RWPE1 (cell line): ENCODE measurements around the gene HES5.

Experiments
- CTCF ChIA-PET: fragments of 350-600 bp; sonication (Branson Sonifier 250); formaldehyde crosslinking; extraction: SDS; loops from one replicate; lab custom pipeline; 2021; lab: Yijun Ruan, JAX
- POLR2A ChIA-PET: fragments of 400-600 bp; formaldehyde crosslinking; extraction: SDS; loops from one replicate; lab custom pipeline; 2020; ENCODE audit warnings: antibody characterized with exemption; ENCODE audit not compliant: low non-redundant PET; lab: Yijun Ruan, JAX
- DNase-seq: peaks from one replicate; pipeline ENCODE4 v3.0.0; 2012; ENCODE audit warnings: low spot score
- H3K27ac ChIP-seq: fragments of 450-650 bp; 2 replicates; pipeline ENCODE4 v1.5.1; 2017
- CTCF ChIP-seq: fragments of 450-650 bp; conservative IDR thresholded peaks from 2 replicates; pipeline ENCODE4 v1.5.1; 2017; ENCODE audit warnings: low read depth, mild to moderate bottlenecking

The HES5 gene

GRCh38 chr1:2486558-2486957, 43.5 kb downstream of the HES5 start:
- ChIA-PET CTCF (no interaction called here), POLR2A (no interaction called here)
- no peak for DNase-seq
- no peak for TF ChIP-seq CTCF
- H3K27ac ChIP-seq = no peak overlapping the region

DNA sequence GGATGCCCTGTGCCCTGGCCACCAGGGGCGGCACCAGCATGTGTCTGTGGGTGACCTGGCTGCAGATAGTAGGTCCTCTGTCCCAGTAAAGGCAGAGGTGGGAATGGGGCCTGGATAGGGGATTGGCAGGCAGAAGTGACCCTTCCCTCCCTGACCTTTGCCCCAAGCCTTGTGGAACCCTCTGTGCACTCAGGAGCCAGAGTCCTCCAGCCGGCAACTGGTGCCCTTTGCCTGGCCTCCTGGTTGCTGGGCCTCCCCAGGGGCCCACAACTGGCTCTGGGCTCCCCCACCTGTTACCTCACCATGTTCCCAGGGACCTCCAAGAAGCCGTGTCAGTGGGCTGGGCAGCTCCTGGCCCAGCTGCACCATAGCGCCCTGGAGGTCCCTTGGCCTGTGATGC, 44.0 kb downstream of the HES5 start:
- ChIA-PET CTCF (no interaction called here), POLR2A (no interaction called here)
- no peak for TF ChIP-seq CTCF

GRCh38 chr1:2483970-2484369, 46.1 kb downstream of the HES5 start:
- H3K27ac ChIP-seq = no peak overlapping the region
- no peak for DNase-seq
- CTCF ChIA-PET = no interaction called here
- POLR2A ChIA-PET = no interaction called here
- no peak for TF ChIP-seq CTCF

More for the DNA sequence above, 44.0 kb downstream of the HES5 start:
- no peak overlapping the region for H3K27ac ChIP-seq
- DNase-seq = no peak

DNA sequence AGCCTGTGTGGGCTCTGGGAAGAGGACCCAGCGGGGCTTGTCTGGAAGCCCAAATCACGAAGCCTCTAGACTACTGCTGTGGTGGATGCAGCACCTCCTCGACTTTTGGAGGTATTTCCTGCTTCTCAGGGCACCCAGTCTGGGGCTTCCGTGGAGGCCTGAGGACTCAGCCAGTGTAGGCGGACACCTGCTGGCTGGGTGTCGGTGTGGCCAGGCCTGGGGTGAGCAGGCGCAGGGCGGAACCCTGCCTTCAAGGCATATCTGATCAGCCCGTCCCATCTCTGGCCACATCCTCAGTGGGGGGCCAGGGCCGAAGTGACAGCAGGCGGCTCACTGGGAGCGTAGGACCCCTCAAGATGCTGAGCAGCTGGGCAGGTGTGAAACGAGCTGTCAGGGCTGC, 47.0 kb downstream of the HES5 start:
- H3K27ac ChIP-seq = peak overlapping the region; percentile 78
- CTCF ChIA-PET = no interaction called here
- POLR2A ChIA-PET = no interaction called here
- no peak for DNase-seq
- TF ChIP-seq CTCF = no peak

DNA sequence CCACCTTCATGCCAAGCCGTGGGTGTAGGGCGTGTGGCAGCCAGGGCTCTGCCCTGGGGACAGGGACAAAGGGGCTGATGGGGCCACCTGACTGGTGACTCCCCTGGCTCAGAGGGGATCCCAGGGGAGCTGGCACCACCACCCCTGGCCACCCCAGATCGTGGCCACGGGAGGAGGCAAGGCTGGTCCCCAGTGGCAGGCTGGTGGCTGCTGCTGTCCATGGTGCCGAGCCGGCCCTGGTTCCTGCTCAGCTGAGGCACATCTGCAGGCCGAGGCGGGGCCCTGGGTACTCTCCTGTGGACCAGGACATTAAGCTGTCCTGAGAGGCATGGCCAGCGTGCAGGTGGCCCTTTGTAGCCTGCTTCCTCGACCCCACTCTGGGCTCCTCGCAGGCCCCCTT, 47.5 kb downstream of the HES5 start:
- no peak for TF ChIP-seq CTCF
- peak overlapping the region; percentile 78 for H3K27ac ChIP-seq
- CTCF ChIA-PET = no interaction called here
- no peak for DNase-seq
- POLR2A ChIA-PET = no interaction called here

GRCh38 chr1:2481885-2482284, 48.2 kb downstream of the HES5 start:
- peak; percentile 55 for DNase-seq
- POLR2A ChIA-PET = no interaction called here
- H3K27ac ChIP-seq = peak overlapping the region; percentile 78
- TF ChIP-seq CTCF = no peak
- CTCF ChIA-PET = no interaction called here

DNA sequence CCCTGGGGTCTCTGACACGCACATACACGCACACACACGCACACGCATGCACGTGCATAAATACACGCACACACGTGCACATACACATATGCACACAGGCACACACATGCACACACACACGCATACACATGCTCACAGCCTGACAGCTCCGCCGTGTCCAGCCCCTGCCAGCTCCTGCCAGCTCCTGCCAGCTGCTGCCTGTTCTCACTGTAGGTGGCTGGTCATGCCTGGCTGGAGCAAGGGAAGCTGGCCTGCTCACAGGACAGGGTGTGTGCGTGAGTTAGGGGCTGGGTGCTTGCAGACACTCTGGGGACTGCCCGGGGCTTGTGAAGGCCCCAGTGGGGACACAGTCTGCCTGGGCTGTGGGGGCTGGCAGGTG, 49.1 kb downstream of the HES5 start:
- CTCF ChIA-PET = interaction anchor here (0.6 kb wide), 1 partner anchor 91 kb away, joined by 8 read pairs; no protein-coding TSS in a partner anchor
- no peak for TF ChIP-seq CTCF
- no peak for DNase-seq
- POLR2A ChIA-PET = no interaction called here
- peak overlapping the region; percentile 78 for H3K27ac ChIP-seq
